ENCODE data around the gene CUX1. TPM values are rescaled to one million over a fixed set of nuclear protein-coding genes. Genes with fewer than 3 reads are reported as not detected.

Gene CUX1
- total and polyA plus RNA-seq, 10 of the 15 experiments (the other 5 are each of a cell fraction or from before 2014, with no cell fraction given) = 6.1 to 48.6 (median 25.9) TPM

- Histone ChIP-seq H3K4me1 (ENCODE audit: control insufficient read depth, insufficient read depth, low read length) (no peaks in the 10 kb centered on the region), H2AFZ (ENCODE audit: control insufficient read depth, low read depth, low read length) (no peak overlapping the region), H4K20me1 (ENCODE audit: control insufficient read depth, insufficient read depth) (peaks cover 4% of the 10 kb centered on the region; the same call in 1 of the 2 replicates), H3K9ac (ENCODE audit: control insufficient read depth, insufficient read depth, low read length) (no peak overlapping the region), H3K4me2 (ENCODE audit: control insufficient read depth, insufficient read depth) (no peak overlapping the region), H3K36me3 (ENCODE audit: control insufficient read depth in 2 of 2, insufficient read depth in 2 of 2, low read length in 1 of 2) (no peaks in the 10 kb centered on the region; a peak in 1 of 4 replicates), H3K79me2 (ENCODE audit: control insufficient read depth, insufficient read depth, low read length) (peaks cover 10% of the 10 kb centered on the region), H3K9me3 (replicated peaks; ENCODE audit: control insufficient read depth, insufficient read depth, low read length) (no peaks in the 10 kb centered on the region), H3K4me3 (no peak overlapping the region), H3K27me3 (replicated peaks in 1 of 2; ENCODE audit: control insufficient read depth in 2 of 2, insufficient read depth in 2 of 2, low read length in 1 of 2) (no peaks in the 10 kb centered on the region), H3K27ac (ENCODE audit: control insufficient read depth, insufficient read depth) (no peak overlapping the region)
- ATAC-seq = no peak
- in situ Hi-C loops (cut with MboI) = no loop called here
- SMC1A ChIA-PET (ENCODE audit: uncharacterized antibody, unreplicated experiment) = interaction anchor here (1.0 to 1.2 kb wide), 2 partner anchors 11 to 54 kb away, joined by 3 read pairs; no protein-coding TSS in a partner anchor
- 78% methylated on average over 6 of the region's 7 CpGs for WGBS (ENCODE audit: insufficient coverage, insufficient replicate concordance, low lambda C conversion rate, missing lambda C conversion rate)
- DNase-seq (ENCODE audit: low read depth, low spot score) = no peak
- BruUV-seq (replicated peaks) = no TSS peak
- no peak for FAIRE-seq
- CTCF ChIA-PET = no interaction called here
- POLR2A ChIA-PET = interaction anchor here (0.5 to 1.0 kb wide), 2 partner anchors 8 to 11 kb away, joined by 3 to 4 read pairs; no protein-coding TSS in a partner anchor
- intact Hi-C loops (cut with micrococcal nuclease; ENCODE audit: unreplicated experiment) = no loop called here
- RAD21 ChIA-PET (ENCODE audit: unreplicated experiment) = no interaction called here
- TF ChIP-seq WRNIP1 (IDR thresholded peaks at IDR 0.05; ENCODE audit: borderline replicate concordance, low read depth, low read length) = no peak
- TF ChIP-seq ZBTB11 (CRISPR knock-in tag; IDR thresholded peaks at IDR 0.05) = no peak
- no peak for TF ChIP-seq CHD2 (IDR thresholded peaks at IDR 0.05; ENCODE audit: borderline replicate concordance, low read depth, low read length)
- no peak for TF ChIP-seq E2F8 (IDR thresholded peaks at IDR 0.05; ENCODE audit: low read depth, partially characterized antibody)
- TF ChIP-seq SKIL (IDR thresholded peaks at IDR 0.05; ENCODE audit: low read depth, poor library complexity, severe bottlenecking) = no peak
- TF ChIP-seq ESRRA (IDR thresholded peaks at IDR 0.05; ENCODE audit: low read length) = no peak
- no peak for TF ChIP-seq ASH2L (IDR thresholded peaks at IDR 0.05; ENCODE audit: borderline replicate concordance, low read depth)
- no peak for TF ChIP-seq BCL11A (IDR thresholded peaks at IDR 0.05; ENCODE audit: low read depth, low read length)
- TF ChIP-seq GABPA (IDR thresholded peaks at IDR 0.05; ENCODE audit: low read depth) = no peak
- no peak for TF ChIP-seq ZNF274 (IDR thresholded peaks at IDR 0.05; ENCODE audit: insufficient read depth, insufficient read length)
- TF ChIP-seq DPF2 (IDR thresholded peaks at IDR 0.05) = no peak
- TF ChIP-seq TCF7 (IDR thresholded peaks at IDR 0.05; ENCODE audit: borderline replicate concordance) = no peak
- TF ChIP-seq IRF3 (IDR thresholded peaks at IDR 0.05) = no peak
- no peak for TF ChIP-seq SMAD1 (IDR thresholded peaks at IDR 0.05; ENCODE audit: low read depth, partially characterized antibody)
- no peak for TF ChIP-seq KDM1A (IDR thresholded peaks at IDR 0.05; ENCODE audit: borderline replicate concordance)
- TF ChIP-seq MXI1 (IDR thresholded peaks at IDR 0.05; ENCODE audit: low read depth, low read length) = no peak
These were observed 82.2 kb downstream of the CUX1 start for GRCh38 chr7:101899616-101900015.
